Stimulated activated CD8-positive, alpha-beta memory T cell treated with anti-CD3 and anti-CD28 coated beads, Interleukin-7, amount 100 ng/mL, for 4 hours (primary cell): ENCODE results near the gene PHOX2A.
"Not testable (repeated sequence)": the region's sequence is repeated elsewhere in the genome, so short reads cannot be mapped to it uniquely, and the experiment has no call there.

ENCODE experiments used
- DNase-seq, 2 donors: peaks; one replicate each; pipeline ENCODE4 v3.0.0-alpha.2; 2020; ENCODE audit warnings: low read depth in 2 of 2

Gene PHOX2A

DNA sequence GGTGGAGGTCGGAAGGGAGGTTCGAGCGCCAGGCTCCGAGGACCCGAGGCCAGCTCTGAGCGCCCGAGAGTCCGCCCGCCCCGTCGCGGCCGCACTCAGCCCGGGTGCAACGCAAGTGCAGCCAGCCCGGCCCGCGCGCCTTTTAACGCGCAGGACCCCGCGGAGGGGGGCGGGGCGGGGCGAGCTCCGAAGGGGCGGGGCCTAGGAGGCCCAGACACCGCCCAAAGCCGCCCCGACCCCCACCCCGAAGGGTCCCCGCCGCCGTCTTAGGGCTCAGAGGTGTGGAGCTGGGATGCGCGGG, at the start of gene PHOX2A:
PHOX2A (minus strand) TSS at position 117 of the 301 bp plus-strand sequence. CDS start 172 bp downstream, outside the sequence.
- no peak for DNase-seq

DNA sequence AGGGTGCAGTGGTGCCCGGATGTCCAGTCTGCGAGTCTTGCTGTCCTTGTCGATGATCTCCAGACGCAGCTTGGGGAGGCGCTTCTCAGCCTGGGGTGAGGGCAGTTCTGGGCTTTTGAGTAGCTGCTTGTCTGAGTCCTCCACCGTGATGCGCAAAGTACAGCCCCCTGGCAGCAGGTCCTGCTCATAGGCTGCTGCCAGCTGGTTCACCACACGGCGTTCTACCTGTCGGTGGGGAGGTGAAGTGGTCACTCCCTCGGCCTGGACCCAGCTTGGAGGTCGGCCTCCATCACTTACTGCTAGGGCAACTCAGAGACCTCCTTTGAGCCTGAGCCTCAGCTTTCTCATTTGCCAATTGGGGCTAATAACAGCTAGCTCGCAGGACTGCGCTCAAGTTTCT, 49.4 kb upstream of the PHOX2A start:
- no peak for DNase-seq

DNA sequence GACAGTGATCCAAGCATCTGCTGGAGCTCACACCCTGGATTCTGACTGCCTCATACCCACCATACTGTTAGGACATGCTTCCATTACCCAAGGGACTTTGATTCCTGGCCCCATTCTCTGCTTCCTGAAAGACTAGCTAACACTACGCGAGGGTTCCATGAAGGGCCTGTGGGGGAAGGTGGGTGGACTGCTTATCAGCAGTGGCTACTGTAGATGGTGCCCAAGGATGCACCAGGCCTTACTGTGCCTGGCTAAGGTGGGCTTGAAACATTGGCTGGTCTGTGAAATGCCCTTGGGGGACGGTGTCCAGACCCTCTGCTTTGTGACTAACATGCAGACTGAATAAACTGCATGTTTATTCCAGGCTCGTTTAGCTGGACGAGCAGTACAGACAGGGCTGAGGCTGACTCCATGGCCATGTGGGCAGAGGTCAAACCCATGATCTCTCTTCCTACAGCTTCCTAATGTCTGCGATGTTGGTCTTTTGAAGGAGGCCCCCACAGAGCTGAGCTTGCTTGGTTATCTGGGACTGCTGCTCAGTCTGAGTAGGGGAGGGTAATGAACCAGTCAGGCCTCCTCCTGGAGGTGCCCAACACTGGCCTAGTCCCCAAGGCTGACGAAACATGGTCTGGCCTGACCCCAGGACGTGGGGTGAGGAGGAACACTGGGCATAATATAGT, 48.3 kb upstream of the PHOX2A start:
- DNase-seq: no peak

DNA sequence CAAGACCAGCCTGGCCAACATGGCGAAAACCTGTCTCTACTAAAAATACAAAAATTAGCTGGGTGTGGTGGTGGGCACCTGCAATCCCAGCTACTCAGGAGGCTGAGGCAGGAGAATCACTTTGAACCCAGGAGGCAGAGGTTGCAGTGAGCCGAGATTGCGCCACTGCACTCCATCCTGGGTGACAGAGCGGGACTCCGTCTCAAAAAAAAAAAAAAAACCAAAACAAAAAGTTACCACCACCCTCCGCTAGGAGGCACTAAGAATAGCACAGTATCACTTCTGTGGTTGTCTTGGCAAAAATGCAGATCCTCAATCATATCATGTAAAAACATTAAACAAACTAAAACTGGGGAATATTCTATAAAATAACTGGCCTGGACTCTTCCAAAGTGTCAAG, 46.8 kb upstream of the PHOX2A start:
- DNase-seq: not testable (repeated sequence)

DNA sequence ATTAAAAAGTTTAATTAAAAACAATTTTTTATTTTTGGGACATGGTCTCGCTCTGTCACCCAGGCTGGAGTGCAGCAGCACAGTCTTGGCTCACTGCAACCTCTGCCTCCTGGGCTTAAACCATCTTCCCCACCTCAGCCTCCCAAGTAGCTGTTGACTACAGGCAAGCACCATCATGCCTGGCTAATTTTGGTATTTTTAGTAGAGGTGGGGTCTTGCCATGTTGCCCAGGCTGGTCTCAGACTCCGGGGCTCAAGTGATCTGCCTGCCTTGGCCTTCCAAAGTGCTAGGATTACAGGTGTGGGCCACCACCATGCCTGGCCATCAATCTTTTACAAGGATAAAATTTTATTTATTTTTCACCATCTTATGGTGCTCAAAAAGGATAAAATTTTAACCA, 43.3 kb upstream of the PHOX2A start:
- DNase-seq: no peak

DNA sequence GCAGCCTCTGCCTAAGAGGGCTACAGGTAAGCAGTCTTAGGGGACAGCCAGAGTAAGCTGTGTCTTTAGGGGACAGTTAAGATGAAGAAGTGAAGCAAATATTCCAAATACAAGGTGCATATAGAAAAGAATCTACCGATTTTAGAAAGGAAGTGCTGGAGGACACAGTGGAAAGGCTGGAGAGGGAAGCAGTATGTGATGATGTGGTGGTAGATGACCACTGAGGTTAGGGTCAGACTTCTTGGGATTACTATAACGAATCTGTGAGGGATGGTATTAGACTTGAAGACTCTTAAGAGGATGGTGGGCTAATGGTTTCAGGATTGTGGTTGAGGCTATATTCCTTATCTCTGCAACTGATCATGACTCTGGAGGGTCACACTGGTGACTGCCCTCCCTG, 40.0 kb upstream of the PHOX2A start:
- DNase-seq: no peak

DNA sequence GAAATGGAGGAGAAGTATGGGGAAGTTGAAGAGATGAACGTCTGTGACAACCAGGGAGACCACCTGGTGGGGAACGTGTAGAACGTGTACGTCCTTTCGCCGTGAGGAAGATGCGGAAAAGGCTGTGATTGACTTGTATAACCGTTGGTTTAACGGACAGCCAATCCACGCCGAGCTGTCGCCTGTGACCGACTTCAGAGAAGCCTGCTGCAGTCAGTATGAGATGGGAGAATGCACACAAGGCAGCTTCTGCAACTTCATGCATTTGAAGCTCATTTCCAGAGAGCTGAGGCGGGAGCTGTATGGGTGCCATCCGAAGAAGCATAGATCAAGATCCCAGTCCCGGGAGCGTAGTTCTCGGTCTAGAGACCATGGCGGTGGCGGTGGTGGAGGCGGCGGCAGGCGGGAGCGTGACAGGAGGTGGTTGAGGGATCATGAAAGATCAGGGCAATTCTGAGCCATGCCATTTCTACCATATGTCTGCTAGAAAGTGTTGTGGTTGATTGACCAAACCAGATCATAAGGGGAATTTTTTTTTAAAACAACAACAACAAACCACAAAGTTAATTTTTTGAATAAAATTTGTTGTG, 36.8 kb upstream of the PHOX2A start:
- no peak for DNase-seq

DNA sequence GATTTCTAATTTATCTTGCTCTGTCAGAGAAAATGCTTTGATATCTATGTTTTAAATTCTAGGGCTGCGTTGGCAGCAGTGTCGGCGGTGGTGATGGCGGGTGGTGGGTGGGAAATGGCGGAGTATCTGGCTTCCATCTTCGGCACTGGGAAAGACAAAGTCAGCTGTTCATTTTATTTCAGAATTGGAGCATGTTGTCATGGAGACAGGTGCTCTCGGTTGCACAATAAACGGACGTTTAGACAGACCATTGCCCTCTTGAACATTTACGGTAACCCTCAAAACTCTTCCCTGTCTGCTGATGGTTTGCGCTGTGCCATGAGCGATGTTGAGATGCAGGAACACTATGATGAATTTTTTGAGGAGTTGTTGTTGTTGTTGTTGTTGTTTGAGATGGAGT, 36.1 kb upstream of the PHOX2A start:
- no peak for DNase-seq

DNA sequence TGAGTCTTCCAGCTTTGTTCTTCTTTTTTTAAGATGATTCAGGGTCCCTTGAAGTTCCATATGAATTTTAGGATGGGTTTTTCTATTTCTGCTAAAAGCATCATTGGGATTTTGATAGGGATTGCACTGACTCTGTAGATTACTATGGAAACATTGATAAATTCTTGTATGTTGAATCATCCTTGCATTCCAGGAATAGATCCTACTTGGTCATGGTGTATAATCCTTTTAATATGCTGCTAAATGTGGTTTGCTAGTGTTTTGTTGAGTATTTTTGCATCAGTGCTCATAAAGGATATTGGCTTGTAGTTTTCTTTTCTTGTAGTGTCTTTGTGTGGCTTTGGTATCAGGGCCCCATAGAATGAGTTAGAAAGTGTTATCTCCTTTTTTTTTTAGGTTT, 34.9 kb upstream of the PHOX2A start:
- DNase-seq: no peak

DNA sequence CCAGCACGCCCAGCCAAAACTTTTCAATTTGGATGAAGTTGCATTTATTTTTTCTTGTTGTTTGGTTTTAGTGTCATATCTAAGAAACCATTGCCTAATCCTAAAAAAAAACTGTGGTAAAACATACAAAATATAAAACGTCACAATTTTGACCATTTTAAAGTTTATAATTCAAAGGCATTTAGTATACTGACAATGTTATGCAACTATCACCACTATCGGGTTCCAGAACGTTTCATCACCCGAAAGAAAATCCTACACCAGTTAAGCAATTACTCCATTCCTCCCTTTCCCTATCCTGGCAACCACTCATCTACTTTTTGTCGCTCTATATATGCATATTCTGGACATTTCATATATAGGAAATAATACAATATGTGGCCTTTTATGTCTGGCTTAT, 30.5 kb upstream of the PHOX2A start:
- DNase-seq: no peak

DNA sequence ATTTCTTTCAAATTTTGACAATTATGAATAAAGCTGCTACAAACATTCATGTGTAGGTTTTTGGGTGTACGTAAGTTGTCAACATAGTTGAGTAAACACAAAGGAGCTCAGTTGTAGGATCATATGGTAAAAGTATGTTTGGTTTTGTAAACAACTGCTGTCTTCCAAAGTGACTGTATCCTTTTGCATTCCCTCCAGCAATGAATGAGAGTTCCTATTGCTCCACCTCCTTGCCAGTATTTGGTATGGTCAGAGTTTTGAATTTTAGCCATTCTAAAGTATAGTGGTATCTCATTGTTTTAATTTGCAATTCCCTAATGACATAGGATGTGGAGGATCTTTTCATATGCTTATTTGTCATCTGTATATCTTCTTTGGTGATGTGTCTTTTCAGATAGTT, 28.0 kb upstream of the PHOX2A start:
- DNase-seq: no peak

DNA sequence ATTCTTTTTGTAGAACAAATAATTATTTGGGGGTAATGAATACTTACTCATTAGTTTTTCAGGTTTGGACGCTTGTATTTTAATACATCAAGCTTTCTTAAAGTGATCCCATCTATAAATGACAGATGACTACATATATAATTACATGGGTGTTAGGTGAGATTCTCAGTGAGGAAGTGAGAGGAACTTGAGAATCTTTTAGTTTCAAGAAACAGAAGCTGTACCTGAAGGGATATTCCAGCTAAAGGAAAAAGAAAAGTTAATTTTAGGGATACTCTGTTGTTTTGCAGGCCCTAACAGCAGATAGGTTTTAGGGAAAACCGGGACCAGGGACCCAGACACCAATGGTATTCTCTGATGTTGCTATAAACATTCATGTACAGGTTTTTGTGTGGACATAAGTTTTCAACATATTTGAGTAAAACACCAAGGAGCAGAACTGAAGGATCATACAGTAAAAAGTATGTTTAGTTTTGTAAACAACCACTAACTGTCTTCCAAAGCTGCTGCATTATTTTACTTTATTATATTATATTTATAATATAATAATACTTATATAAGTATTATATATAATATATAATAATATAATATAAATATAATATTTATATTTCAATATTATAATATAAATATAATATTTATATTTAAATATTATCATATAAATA, 24.1 kb upstream of the PHOX2A start:
- DNase-seq: no peak

DNA sequence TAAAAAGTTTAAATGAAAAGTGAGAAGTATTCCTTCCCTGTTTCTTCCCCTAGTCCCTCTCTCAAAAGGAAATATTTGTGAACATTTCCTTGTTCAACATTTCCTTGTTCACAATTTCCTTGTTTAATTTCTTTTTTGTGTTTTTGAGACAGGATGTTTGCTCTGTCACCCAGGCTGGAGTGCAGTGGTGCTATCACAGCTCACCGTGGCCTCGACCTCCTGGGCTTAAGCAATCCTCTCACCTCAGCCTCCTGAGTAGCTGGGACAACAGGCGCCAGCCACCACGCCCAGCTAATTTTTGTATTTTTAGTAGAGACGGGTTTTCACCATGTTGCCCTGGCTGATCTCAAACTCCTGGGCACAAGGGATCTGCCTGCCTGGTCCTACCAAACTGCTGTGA, 23.0 kb upstream of the PHOX2A start:
- not testable (repeated sequence) for DNase-seq

DNA sequence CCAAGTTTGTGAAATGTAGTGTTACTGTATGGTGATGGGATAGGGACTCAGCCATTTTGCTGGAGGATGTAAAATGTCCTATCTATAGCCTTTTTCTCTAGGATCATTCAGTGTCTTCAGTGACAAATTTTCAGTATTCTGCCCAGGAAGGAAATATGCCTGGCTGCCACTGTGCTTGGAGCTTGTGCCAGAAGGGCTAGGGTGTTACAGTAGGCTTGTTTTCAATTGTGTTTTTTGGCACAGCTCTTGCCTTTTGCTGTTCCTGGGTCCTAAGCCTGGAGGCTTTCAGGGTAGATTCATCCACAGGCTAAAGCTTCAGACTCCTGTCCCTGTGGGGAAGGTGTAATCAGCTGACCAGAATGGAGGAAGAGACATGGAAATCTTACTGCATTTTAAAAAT, 22.0 kb upstream of the PHOX2A start:
- no peak for DNase-seq

DNA sequence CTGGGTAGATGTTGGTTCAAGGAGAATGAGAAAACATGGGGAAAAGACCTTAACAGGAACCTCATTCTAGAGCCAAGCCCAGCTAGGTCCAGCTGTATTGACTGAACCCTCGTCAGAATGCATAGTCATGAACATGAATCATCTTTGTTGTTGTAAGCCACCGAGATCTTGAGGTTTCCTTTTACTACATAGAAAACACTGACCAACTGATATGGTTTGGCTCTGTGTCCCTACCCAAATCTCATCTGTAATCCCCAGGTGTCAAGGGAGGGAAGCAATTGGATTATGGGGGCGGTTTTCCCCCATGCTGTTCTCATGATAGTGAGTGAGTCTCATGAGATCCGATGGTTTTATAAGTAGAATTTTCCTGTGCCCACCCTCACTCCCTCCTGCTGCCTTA, 19.4 kb upstream of the PHOX2A start:
- DNase-seq: no peak

DNA sequence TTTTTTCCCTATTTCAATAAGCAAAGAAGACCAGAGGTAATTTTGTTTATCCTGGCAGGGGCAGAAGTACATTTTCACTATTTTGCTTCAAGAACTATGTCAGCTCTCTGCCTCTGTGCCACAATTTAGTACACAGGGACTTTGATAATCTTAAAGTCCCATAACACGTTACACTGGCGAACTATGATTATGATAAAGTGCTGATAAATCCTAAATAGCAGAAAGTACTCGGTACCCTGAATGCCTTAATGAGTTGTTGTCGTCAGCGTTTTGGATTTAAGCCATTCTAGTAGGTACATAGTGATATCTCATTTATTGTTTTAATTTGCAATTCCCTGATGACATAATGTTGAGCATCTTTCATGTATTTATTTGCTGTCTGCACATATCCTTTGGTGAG, 16.6 kb upstream of the PHOX2A start:
- DNase-seq: no peak

DNA sequence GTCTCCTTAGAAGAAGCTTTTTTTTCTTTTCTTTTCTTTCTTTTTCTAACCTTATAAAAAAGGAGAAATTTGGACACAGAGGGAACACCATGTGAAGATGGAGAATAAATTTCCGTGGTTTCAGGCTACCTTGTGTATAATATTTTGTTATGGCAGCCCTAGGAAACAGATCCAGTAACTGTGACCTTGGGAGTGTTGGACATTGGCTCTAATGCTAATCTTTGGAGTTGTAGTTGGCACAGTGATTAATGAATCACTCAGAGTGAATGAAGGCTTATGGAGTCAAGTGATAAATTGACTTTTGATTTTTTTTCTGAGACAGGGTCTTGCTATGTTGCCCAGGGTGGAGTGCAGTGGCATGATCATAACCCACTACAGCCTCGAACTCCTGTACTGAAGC, 15.5 kb upstream of the PHOX2A start:
- no peak for DNase-seq

DNA sequence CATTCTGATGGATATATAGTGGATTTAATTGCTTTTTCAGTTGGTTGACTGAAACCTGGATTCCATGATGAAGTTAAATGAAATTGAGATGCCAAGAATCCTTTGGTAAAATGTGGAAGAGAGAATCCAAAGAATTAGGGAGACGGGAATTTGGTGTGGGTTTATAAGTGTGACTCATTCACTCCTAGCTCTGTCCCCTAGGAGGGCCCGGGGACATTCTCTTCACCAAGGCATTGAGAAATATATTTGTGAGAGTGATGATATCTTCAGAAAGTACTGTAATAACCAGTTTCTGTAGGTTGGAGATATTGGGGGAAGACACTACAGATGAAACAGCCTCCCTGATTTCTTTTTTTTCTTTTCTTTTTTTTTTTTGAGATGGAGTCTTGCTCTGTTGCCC, 13.6 kb upstream of the PHOX2A start:
- DNase-seq: no peak

DNA sequence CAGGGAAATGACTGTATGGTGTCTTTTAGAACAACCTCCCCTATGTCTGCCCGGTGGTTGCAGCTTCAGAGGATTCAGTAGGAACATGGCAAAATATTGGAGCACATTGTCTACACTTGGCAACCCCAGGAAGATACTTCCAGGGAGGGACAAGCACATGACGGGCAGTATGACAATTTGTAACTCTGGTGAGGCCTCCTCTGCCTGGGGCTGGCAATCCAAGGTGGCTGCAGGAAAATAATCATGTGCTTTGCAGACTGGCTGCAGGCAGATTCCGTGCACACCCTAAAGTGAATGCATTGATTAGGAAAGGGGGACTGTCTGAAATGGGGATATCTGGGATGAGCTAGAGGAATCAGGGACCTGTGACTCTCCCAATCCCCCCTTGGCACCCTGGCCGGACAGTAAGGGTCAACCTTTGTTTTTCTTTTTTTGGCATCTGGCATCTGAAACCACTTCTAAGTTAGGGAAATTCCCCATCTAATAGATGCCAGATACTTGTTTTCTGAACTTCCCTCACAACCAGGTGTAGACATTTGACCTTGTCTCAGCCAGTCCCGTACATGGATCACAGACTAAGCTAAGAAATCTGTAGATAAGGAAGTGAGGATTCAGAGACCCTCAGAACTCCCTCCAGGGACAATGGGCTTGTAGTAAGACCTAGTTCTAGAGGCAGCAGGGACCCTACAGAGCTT, 10.5 kb upstream of the PHOX2A start:
- DNase-seq: no peak

DNA sequence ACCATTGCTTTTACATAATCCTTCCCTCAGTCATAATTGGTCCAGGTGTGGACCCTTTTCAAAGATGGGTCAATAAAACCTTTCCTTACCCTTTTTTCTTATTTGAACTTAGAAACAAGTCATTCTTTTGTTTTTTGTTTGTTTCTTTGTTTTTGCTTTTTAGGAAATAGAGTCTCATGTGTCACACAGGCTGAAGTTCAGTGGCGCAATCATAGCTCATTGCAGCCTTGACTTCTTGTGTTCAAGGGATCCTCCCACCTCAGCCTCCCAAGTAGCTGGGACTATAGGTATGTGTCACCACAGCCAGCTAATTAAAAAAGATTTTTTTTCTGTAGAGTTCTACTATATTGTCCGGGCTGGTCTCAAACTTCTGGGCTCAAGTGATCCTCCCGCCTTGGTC, 9.4 kb upstream of the PHOX2A start:
- DNase-seq: no peak

DNA sequence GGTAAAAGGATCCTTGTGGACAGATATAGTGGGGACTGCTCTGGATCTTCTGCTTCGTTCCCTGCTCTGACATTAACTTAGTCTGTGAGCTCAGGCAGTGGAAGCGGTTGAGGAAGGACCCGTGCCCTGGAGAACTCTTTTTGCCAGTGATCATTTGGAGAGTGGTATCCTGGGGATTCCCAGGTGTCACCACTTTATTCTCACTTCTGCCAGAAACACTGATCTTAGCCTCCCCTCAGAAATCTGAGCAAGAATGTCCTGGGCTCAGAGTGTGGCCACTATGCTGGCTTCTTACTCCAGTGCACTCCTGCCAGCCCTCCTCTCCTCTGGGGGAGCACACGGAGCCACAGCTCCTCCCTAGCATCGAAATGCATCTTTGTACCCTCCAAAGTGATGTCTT, 7.6 kb upstream of the PHOX2A start:
- DNase-seq: no peak

DNA sequence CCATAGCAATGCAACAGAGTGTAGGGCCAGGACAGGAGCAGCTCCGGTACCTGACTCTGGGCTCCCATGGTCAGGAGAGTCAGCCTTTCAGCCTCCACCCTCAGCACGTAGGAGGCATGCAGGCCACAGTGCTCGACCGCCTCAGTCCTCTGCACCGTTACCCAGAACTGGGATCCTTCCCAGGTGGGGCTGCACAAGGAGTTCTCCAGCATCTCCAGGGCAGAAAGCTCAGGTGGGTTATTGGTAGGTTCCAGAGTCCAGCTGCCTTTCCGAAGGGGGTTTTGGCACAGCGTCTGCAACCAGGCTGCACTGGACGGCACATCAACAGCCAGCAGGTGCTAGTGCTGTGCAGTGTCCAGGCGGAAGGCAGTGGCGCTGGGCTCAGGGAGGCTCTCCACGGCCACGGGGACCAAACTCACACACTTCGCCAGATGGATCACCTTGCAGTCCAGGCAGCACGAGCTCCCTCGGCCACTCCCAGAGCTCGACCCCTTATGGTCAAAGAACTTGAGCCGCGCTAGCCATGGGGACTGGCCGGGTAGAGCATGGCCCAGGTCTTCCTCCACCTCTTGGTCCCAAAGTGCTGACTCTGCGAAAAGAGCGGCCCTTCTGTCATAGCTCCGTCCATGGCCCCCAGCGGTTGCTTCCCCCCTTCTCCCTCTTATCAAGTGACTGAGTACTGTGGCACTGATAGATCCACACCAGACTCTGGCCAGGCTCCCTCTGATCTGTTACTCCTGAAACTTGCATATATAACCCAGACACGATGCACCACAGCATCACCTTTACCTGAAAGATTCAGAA, 6.9 kb upstream of the PHOX2A start:
- no peak for DNase-seq
